Measurements from ENCODE around the gene SETD6.
"Not testable (repeated sequence)": the region's sequence is repeated elsewhere in the genome, so short reads cannot be mapped to it uniquely, and the experiment has no call there.

Gene SETD6, protein sequence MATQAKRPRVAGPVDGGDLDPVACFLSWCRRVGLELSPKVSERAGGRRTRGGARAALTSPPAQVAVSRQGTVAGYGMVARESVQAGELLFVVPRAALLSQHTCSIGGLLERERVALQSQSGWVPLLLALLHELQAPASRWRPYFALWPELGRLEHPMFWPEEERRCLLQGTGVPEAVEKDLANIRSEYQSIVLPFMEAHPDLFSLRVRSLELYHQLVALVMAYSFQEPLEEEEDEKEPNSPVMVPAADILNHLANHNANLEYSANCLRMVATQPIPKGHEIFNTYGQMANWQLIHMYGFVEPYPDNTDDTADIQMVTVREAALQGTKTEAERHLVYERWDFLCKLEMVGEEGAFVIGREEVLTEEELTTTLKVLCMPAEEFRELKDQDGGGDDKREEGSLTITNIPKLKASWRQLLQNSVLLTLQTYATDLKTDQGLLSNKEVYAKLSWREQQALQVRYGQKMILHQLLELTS

GRCh38 chr16:58515125-58515870 is at the start of gene SETD6:
Gene SETD6 (plus strand): TSS chr16:58515517. CDS start chr16:58515538, 21 bp downstream.
- peak; percentile 87 for DNase-seq

GRCh38 chr16:58465817-58466216 is 49.5 kb upstream of the SETD6 start:
- DNase-seq = no peak

DNA sequence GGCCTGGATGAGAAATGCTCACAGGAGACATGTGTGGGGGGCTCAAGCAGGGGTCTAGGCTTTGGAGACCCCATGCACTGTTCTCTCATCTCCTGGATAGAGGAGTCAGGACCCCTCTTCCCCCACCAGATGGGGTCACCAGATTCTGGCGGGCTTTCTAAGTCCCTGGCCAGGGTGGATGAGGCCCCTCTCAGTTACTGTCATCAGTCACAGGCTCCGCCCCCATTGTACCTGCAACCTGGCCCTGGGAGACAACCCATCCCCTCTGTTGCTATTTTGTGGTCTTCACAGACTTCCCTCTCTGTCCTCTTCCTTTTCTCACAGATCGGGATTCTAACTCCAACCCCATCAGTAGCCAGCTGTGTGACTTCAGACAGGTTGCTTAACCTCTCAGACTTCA is 48.9 kb upstream of the SETD6 start:
- no peak for DNase-seq

- no peak for DNase-seq
These were observed 47.4 kb upstream of the SETD6 start for GRCh38 chr16:58467905-58468304.

DNA sequence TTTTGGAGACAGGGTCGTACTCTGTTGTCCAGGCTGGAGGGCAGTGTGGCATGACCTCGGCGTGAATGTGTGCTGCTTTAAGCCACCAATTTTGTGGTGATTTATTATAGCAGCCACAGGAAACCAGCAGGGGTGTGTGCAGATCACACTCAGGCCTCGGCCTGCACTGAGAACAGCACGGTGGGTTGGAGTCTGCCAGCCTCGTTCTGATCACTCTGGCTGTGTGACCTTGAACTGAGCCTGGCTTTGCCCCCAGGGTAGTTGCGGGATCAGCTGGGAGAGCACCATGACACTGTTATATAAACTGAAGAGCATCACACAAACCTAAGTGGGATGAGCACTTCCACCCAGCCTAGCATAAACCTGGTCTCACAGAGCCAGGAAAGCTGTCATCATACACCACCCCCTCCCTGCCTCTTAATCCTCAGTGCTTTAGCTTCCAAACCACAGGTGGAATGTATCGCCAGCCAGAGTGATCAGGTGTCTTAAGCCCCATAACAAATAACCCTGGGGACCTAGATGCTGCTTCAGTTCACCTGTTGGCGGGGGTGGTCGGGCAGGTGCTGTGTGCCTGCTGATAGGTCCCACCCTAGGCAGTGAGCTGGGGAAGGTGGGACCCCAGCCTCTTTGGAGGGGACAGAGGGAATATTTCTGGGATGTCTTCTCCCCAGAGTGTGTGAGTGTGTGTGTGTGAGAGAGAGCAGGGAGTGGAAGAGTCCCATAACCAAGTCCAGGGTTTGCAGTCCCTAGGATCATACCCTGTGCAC is 43.9 kb upstream of the SETD6 start:
- no peak for DNase-seq

- DNase-seq = no peak
These were observed 43.1 kb upstream of the SETD6 start for GRCh38 chr16:58472266-58472665.

- no peak for DNase-seq
These were observed 42.5 kb upstream of the SETD6 start for GRCh38 chr16:58472827-58473226.

DNA sequence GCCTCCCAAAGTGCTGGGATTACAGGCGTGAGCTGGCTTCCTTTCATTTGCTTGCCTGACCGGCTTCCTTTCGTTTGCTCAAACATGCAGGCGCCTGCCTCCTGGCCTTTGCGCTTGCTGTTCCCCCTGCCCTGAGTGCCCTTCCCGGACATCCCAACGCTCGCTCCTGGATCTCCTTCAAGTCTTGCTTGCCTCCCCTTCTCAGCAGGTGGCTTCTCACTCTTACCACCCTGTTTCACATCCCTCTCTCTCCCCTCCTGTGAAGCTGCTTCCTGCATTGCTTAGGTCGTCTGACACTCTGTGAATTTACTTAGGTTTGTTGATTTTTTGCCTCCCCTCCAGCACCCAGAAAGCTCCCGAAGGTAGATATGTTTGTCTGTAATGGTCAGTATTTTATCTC is 41.0 kb upstream of the SETD6 start:
- no peak for DNase-seq

GRCh38 chr16:58475091-58475619 is 40.2 kb upstream of the SETD6 start:
- no peak for DNase-seq

DNA sequence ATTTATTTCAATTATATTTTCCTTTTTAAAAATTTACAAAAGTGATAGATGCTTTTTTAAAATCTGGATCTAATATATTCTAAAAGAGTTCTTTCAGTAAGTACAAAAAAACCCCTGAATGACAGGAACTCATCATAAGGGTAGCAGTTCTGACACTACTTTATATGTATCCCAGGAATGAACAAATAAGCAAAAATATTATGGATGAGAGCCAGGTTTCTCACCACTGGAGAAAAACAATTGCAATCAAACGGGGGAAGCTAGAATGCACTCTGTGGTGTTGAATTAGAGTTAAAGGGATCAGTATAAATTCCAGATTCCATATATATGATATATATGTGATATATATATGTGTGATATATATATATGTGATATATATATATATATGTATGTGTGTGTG is 38.5 kb upstream of the SETD6 start:
- no peak for DNase-seq

DNA sequence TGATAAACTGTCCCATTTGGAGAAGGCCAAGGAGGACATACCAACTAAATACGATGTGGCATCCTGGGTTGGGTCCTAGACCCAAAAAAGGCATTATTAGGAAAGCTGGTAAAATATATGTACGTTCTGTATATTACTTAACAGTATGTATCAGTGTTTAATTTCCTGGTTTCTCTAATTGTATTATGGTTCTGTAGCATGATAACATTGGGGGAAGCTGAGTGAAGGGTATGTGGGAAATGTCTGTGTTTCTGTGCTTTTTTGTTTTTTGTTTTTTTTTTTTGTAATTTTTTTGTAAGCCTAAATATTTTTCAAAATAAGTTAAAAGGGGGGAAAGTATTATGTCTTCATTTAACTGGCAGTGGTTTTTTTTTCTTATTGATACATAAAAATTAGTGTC is 36.9 kb upstream of the SETD6 start:
- no peak for DNase-seq

- no peak for DNase-seq
These were observed 34.0 kb upstream of the SETD6 start for GRCh38 chr16:58481226-58481869.

DNA sequence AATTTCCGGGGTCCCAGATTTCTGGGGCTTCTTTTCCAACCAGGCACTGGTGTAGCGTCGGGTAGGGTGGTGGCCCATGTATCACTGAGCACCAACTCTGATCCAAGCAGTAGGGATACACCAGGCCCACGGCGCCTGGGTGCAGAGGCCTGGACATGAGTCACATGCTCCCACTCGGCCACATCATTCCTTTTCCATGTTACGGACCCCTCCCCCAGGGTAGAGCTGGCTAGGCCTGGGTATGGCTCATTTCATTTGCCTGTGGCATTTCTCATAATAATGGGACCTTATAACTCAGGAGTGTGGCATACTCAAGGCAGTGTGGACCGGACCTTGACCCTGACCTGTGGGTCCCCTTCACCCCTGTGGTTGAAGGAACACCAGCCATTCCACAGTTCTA is 33.4 kb upstream of the SETD6 start:
- DNase-seq = no peak

DNA sequence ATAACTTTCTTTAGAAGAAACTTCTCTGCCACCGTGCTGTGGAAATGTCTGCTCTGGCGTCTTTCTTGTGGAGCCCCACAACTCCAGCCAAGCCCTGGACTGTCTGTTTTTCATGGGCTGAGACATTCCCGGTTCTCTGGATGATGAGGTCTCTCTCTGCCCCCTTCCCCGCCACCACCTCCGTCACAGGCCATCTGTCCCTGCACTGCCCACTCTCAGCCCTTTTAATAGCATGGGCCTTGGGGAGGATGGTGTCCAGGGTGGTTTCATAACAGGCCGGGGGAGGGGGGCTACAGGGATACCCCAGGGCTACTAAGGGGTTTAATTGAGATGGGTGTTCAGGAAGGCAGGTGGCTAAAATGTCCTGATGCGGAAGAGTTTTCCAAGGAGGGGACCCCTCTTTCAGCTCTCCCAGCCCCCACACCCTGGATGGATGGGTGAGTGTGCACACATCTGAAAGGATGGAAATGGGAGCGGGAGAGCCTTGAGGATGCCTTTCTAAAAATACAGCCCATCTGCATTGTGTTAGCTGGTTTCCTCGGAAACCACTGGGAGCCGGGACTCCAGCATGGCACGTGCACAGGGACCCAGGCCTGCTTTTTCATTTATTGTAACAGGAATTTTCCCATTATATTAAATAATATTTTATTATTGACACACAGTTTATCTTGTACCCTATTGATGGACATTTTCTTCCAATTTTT is 30.0 kb upstream of the SETD6 start:
- no peak for DNase-seq

- DNase-seq = peak; percentile 87
These were observed 27.6 kb upstream of the SETD6 start for GRCh38 chr16:58487566-58488351.

GRCh38 chr16:58488531-58488930 is 26.8 kb upstream of the SETD6 start:
- no peak for DNase-seq

DNA sequence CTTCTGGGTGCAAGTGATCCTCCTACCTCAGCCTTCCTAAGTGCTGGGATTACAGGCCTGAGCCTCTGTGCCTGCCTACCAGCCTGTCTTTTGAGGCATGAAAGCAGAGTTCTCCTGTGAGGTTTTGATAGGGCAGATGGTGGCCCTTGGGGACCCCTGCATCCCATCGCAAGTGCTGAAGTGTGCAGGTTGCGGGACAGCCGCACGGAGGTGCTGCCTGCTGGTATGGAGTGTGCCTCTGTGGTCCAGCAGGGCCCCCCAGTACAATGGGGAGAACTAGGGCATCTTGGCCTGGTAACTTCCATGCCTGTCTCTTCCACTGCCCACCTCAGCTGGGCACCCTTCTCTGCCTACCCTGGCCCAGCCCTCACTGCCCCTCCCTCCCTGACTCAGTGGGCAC is 25.3 kb upstream of the SETD6 start:
- no peak for DNase-seq

- not testable (repeated sequence) for DNase-seq
These were observed 24.8 kb upstream of the SETD6 start for GRCh38 chr16:58490539-58490938.

DNA sequence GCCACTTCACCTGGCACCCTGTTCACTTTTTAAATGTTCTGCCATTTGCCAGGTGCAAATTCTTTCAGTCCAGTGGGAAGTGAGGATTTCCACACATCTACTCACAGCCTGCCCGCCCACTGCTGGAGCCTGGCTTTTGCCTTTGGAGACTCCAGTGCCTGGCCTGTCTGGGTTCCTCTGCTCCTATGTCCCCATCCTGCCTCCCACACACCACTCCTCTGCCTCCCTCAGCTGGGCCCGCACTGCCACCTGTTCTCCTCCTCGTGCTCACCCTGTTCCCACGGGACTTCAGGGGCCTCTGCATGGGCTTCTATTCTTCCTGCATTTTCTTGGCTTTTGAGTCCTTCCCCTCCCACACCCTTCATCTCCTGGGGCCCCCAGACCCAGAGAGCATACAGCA is 23.3 kb upstream of the SETD6 start:
- no peak for DNase-seq

GRCh38 chr16:58492735-58493134 is 22.6 kb upstream of the SETD6 start:
- DNase-seq = no peak

Data from suppressor macrophage treated with lipopolysaccharide for 4 hours (primary cell).